Upper lobe of left lung (tissue), 6 donors: ENCODE results near the gene EXOC4. TPM values are rescaled to one million over a fixed set of nuclear protein-coding genes. Genes with fewer than 3 reads are reported as not detected.

Experiments used
- ATAC-seq, 2 donors: fragments of 200-7000 bp; cut with Tn5 transposase; one replicate each; pipeline ENCODE4 v1.9.1; 2022; ENCODE audit warnings: mild to moderate bottlenecking in 2 of 2, moderate library complexity in 2 of 2; ENCODE audit not compliant: low FRiP score in 2 of 2
- DNase-seq, 2 donors: peaks; one replicate each; pipeline ENCODE4 v3.0.0-alpha.2; 2019 to 2020
- H3K27ac ChIP-seq, 4 donors: fragments of 200-600 bp; sonication (generic); one replicate each; pipeline ENCODE4 v1.5.1; 2016 to 2019
- H3K27me3 ChIP-seq, 4 donors: fragments of 200-600 bp; sonication (generic); one replicate each; pipeline ENCODE4 v1.5.1; 2017 to 2019
- H3K36me3 ChIP-seq, 4 donors: fragments of 200-600 bp; sonication (generic); one replicate each; pipeline ENCODE4 v1.5.1; 2016 to 2019
- H3K4me1 ChIP-seq, 4 donors: fragments of 200-600 bp; sonication (generic); one replicate each; pipeline ENCODE4 v1.5.1; 2018 to 2019
- H3K4me3 ChIP-seq, 4 donors: fragments of 200-600 bp; sonication (generic); one replicate each; pipeline ENCODE4 v1.5.1; 2017 to 2019; ENCODE audit warnings: mild to moderate bottlenecking in 2 of 4, moderate library complexity in 1 of 4
- H3K9me3 ChIP-seq, 4 donors: fragments of 200-600 bp; sonication (generic); one replicate each; pipeline ENCODE4 v1.5.1; 2018 to 2019
- CTCF ChIP-seq, 6 experiments: fragments of 450-650 bp in 4 of 6; fragments of 200-600 bp in 2 of 6; sonication (generic) in 2 of 6; IDR thresholded peaks; one replicate each; pipeline ENCODE4 v1.5.1; 2016 to 2019; ENCODE audit warnings: antibody characterized with exemption in 6 of 6
- EP300 ChIP-seq, 4 donors: sonication (generic); formaldehyde crosslinking; IDR thresholded peaks; one replicate each; pipeline ENCODE4 v1.5.1; 2017; ENCODE audit warnings: antibody characterized with exemption in 4 of 4, control low read depth in 2 of 4
- POLR2A ChIP-seq, 4 donors: fragments of 450-650 bp; IDR thresholded peaks; one replicate each; pipeline ENCODE4 v1.5.1; 2016 to 2017; ENCODE audit warnings: antibody characterized with exemption in 4 of 4, mild to moderate bottlenecking in 2 of 4
- POLR2AphosphoS5 ChIP-seq, 2 donors: sonication (generic); formaldehyde crosslinking; IDR thresholded peaks; one replicate each; pipeline ENCODE4 v1.5.1; 2017; ENCODE audit warnings: antibody characterized with exemption in 2 of 2
- WGBS, 2 donors: methylation state at CpG; one replicate each; pipeline ENCODE4 v1.1.5; 2017 to 2018; 5-methylcytosine and 5-hydroxymethylcytosine counted together
- total RNA-seq, 6 donors: library from RNA; depleted of rRNA in 4 of 6; stranded (reverse); fragments of >200 nt in 4 of 6; gene quantifications; one replicate each; pipeline versions ENCODE4 v1.1.0 to v1.2.1, GENCODE V29; 2016 to 2021
- donor health status: DM: no; HTN: no; CAD: no; lungs with moderate emphysema.
- donor health status: DM: no; HTN: yes; CAD: no; lungs with severe emphysema.

EXOC4 gene
- total RNA-seq, 6 donors from 2014 or later: 56.3 to 325 (median 99.4) TPM

GRCh38 chr7:133540096-133540860, 287.4 kb downstream of the EXOC4 start:
- Histone ChIP-seq H3K4me1 (no peaks in the 10 kb centered on the region), H3K9me3 (no peaks in the 10 kb centered on the region), H3K27me3 (no peaks in the 10 kb centered on the region), H3K36me3 (no peaks in the 10 kb centered on the region), H3K27ac (no peak overlapping the region), H3K4me3 (no peak overlapping the region)
- DNase-seq (no peak), ATAC-seq (no peak)
- TF ChIP-seq POLR2AphosphoS5 (IDR thresholded peaks at IDR 0.05) (no peak), EP300 (IDR thresholded peaks at IDR 0.05) (no peak), POLR2A (IDR thresholded peaks at IDR 0.05) (no peak), CTCF (IDR thresholded peaks at IDR 0.05) (no peak)
- WGBS, 2 donors: 59 to 82% methylated on average over 1 of the region's 1 CpG

- Histone ChIP-seq H3K4me3 (no peak overlapping the region), H3K9me3 (no peaks in the 10 kb centered on the region), H3K27me3 (no peaks in the 10 kb centered on the region), H3K36me3 (no peaks in the 10 kb centered on the region), H3K27ac (no peak overlapping the region), H3K4me1 (no peaks in the 10 kb centered on the region)
- ATAC-seq (no peak), DNase-seq (no peak)
- TF ChIP-seq POLR2AphosphoS5 (IDR thresholded peaks at IDR 0.05) (no peak), EP300 (IDR thresholded peaks at IDR 0.05) (no peak), POLR2A (IDR thresholded peaks at IDR 0.05) (no peak), CTCF (IDR thresholded peaks at IDR 0.05) (no peak)
These were observed 289.4 kb downstream of the EXOC4 start for GRCh38 chr7:133542209-133542780.

- TF ChIP-seq EP300 (IDR thresholded peaks at IDR 0.05) (no peak), POLR2AphosphoS5 (IDR thresholded peaks at IDR 0.05) (no peak), CTCF (IDR thresholded peaks at IDR 0.05) (no peak), POLR2A (IDR thresholded peaks at IDR 0.05) (no peak)
- DNase-seq (no peak), ATAC-seq (no peak)
- 67 to 81% methylated on average over 3 of the region's 3 CpGs for WGBS, 2 donors
- Histone ChIP-seq H3K9me3 (no peaks in the 10 kb centered on the region), H3K4me3 (no peak overlapping the region), H3K27me3 (no peaks in the 10 kb centered on the region), H3K36me3 (no peaks in the 10 kb centered on the region), H3K4me1 (no peaks in the 10 kb centered on the region), H3K27ac (no peak overlapping the region)
These were observed 290.8 kb downstream of the EXOC4 start for GRCh38 chr7:133543657-133544056.

GRCh38 chr7:133545618-133546017, 292.7 kb downstream of the EXOC4 start:
- Histone ChIP-seq H3K27ac (no peak overlapping the region), H3K9me3 (no peaks in the 10 kb centered on the region), H3K4me1 (no peaks in the 10 kb centered on the region), H3K27me3 (no peaks in the 10 kb centered on the region), H3K36me3 (no peaks in the 10 kb centered on the region), H3K4me3 (no peak overlapping the region)
- no peak for ATAC-seq
- no peak for TF ChIP-seq EP300 (IDR thresholded peaks at IDR 0.05)
- TF ChIP-seq POLR2AphosphoS5 (IDR thresholded peaks at IDR 0.05): no peak
- TF ChIP-seq CTCF (IDR thresholded peaks at IDR 0.05): no peak
- TF ChIP-seq POLR2A (IDR thresholded peaks at IDR 0.05): no peak
- DNase-seq: no peak
- WGBS, 2 donors: 88 to 100% methylated on average over 1 of the region's 1 CpG

GRCh38 chr7:133547981-133548380, 295.1 kb downstream of the EXOC4 start:
- DNase-seq (no peak), ATAC-seq (no peak)
- Histone ChIP-seq H3K36me3 (no peaks in the 10 kb centered on the region), H3K27ac (no peak overlapping the region), H3K4me3 (no peak overlapping the region), H3K9me3 (no peaks in the 10 kb centered on the region), H3K27me3 (no peaks in the 10 kb centered on the region), H3K4me1 (no peaks in the 10 kb centered on the region)
- WGBS, 2 donors: 80 to 91% methylated on average over 4 of the region's 4 CpGs
- TF ChIP-seq CTCF (IDR thresholded peaks at IDR 0.05) (no peak), POLR2AphosphoS5 (IDR thresholded peaks at IDR 0.05) (no peak), EP300 (IDR thresholded peaks at IDR 0.05) (no peak), POLR2A (IDR thresholded peaks at IDR 0.05) (no peak)
